ENCODE measurements around the gene EFNA1.
"Not testable (repeated sequence)": the region's sequence is repeated elsewhere in the genome, so short reads cannot be mapped to it uniquely, and the experiment has no call there.

Gene EFNA1

GRCh38 chr1:155160128-155160527 lies 32.5 kb downstream of the EFNA1 start:
- DNase-seq, result no peak

- DNase-seq, result not testable (repeated sequence)
These were observed 35.0 kb downstream of the EFNA1 start for GRCh38 chr1:155162631-155163030.

- DNase-seq, result not testable (repeated sequence)
These were observed 36.1 kb downstream of the EFNA1 start for GRCh38 chr1:155163785-155164184.

GRCh38 chr1:155164625-155165024 lies 36.9 kb downstream of the EFNA1 start:
- DNase-seq, result not testable (repeated sequence)

- DNase-seq, result no peak
These were observed 38.4 kb downstream of the EFNA1 start for GRCh38 chr1:155166051-155166470.

GRCh38 chr1:155166471-155167165 lies 38.9 kb downstream of the EFNA1 start:
- DNase-seq, result peak; percentile 81 to 84

- peak; percentile 68 to 80 for DNase-seq
These were observed 39.8 kb downstream of the EFNA1 start for GRCh38 chr1:155167166-155168104.

- not testable (repeated sequence) for DNase-seq
These were observed 40.4 kb downstream of the EFNA1 start for GRCh38 chr1:155168105-155168445.

- no peak for DNase-seq
These were observed 41.0 kb downstream of the EFNA1 start for GRCh38 chr1:155168456-155169210.

- DNase-seq, result no peak
These were observed 41.9 kb downstream of the EFNA1 start for GRCh38 chr1:155169541-155169940.

- DNase-seq, result no peak
These were observed 42.6 kb downstream of the EFNA1 start for GRCh38 chr1:155170101-155170785.

- DNase-seq, result no peak
These were observed 43.1 kb downstream of the EFNA1 start for GRCh38 chr1:155170806-155171205.

- no peak for DNase-seq
These were observed 44.4 kb downstream of the EFNA1 start for GRCh38 chr1:155171836-155172731.

- DNase-seq, result peak; percentile 93
These were observed 45.2 kb downstream of the EFNA1 start, which contains the start of gene KRTCAP2 for GRCh38 chr1:155172732-155173477. KRTCAP2 (minus strand) TSS chr1:155173304; CDS start chr1:155173224, 80 bp downstream.

- no peak for DNase-seq
These were observed 46.0 kb downstream of the EFNA1 start, which contains the start of gene TRIM46 for GRCh38 chr1:155173478-155174323. TRIM46 (plus strand) TSS chr1:155173849; CDS start chr1:155173967, 118 bp downstream.

GRCh38 chr1:155174324-155175280 lies 46.9 kb downstream of the EFNA1 start:
- DNase-seq, result no peak

- DNase-seq, result no peak
These were observed 47.7 kb downstream of the EFNA1 start for GRCh38 chr1:155175281-155175926.

- DNase-seq, result peak; percentile 16 to 29
These were observed 48.3 kb downstream of the EFNA1 start for GRCh38 chr1:155175927-155176371.
